Adipocyte (in vitro differentiated cells): ENCODE results near the gene SPATA21.
"Not testable (repeated sequence)": the region's sequence is repeated elsewhere in the genome, so short reads cannot be mapped to it uniquely, and the experiment has no call there.

ENCODE experiments used
- DNase-seq: peaks from one replicate; pipeline ENCODE4 v3.0.0-alpha.2; 2015; ENCODE audit warnings: low read depth
- H3K27me3 ChIP-seq: replicated peaks from 2 replicates; pipeline ENCODE4 v1.7.0; 2013; ENCODE audit warnings: mild to moderate bottlenecking, low read length, moderate library complexity; ENCODE audit not compliant: control insufficient read depth, insufficient read depth
- H3K36me3 ChIP-seq: 2 replicates; pipeline ENCODE4 v1.7.0; 2013; ENCODE audit warnings: low read length, mild to moderate bottlenecking, moderate library complexity; ENCODE audit not compliant: control insufficient read depth, insufficient read depth, severe bottlenecking
- H3K4me1 ChIP-seq: 2 replicates; pipeline ENCODE4 v1.7.0; 2013; ENCODE audit warnings: mild to moderate bottlenecking, low read length, moderate library complexity; ENCODE audit not compliant: control insufficient read depth, insufficient read depth
- H3K4me3 ChIP-seq: 2 replicates; pipeline ENCODE4 v1.7.0; 2013; ENCODE audit warnings: mild to moderate bottlenecking, low read length, moderate library complexity
- H3K9ac ChIP-seq: 2 replicates; pipeline ENCODE4 v1.7.0; 2013; ENCODE audit warnings: mild to moderate bottlenecking, low read length, moderate library complexity
- H3K9me3 ChIP-seq: 2 replicates; pipeline ENCODE4 v1.7.0; 2013; ENCODE audit warnings: mild to moderate bottlenecking, low read length, moderate library complexity; ENCODE audit not compliant: control insufficient read depth

The SPATA21 gene

GRCh38 chr1:16374266-16374665 is 63.0 kb downstream of the SPATA21 start:
- no peaks in the 10 kb centered on the region for H3K9me3 ChIP-seq
- no peak for DNase-seq
- no peaks in the 10 kb centered on the region for H3K36me3 ChIP-seq
- H3K27me3 ChIP-seq: no peaks in the 10 kb centered on the region
- peaks cover 42% of the 10 kb centered on the region for H3K4me1 ChIP-seq
- H3K4me3 ChIP-seq: no peak overlapping the region
- H3K9ac ChIP-seq: no peak overlapping the region

- H3K9ac ChIP-seq: peak overlapping the region; percentile 7
- H3K36me3 ChIP-seq: no peaks in the 10 kb centered on the region
- H3K4me1 ChIP-seq: peaks cover 52% of the 10 kb centered on the region
- no peaks in the 10 kb centered on the region for H3K9me3 ChIP-seq
- no peak overlapping the region for H3K4me3 ChIP-seq
- DNase-seq: peak; percentile 60
- H3K27me3 ChIP-seq: no peaks in the 10 kb centered on the region
These were observed 64.5 kb downstream of the SPATA21 start for GRCh38 chr1:16372535-16373285.

- no peaks in the 10 kb centered on the region for H3K9me3 ChIP-seq
- DNase-seq: peak; percentile 63
- peaks cover 52% of the 10 kb centered on the region for H3K4me1 ChIP-seq
- no peak overlapping the region for H3K4me3 ChIP-seq
- H3K36me3 ChIP-seq: no peaks in the 10 kb centered on the region
- no peak overlapping the region for H3K9ac ChIP-seq
- no peaks in the 10 kb centered on the region for H3K27me3 ChIP-seq
These were observed 65.5 kb downstream of the SPATA21 start for GRCh38 chr1:16371725-16372124.

- H3K9ac ChIP-seq: no peak overlapping the region
- H3K27me3 ChIP-seq: no peaks in the 10 kb centered on the region
- DNase-seq: no peak
- no peaks in the 10 kb centered on the region for H3K36me3 ChIP-seq
- no peaks in the 10 kb centered on the region for H3K9me3 ChIP-seq
- H3K4me3 ChIP-seq: no peak overlapping the region
- H3K4me1 ChIP-seq: peaks cover 50% of the 10 kb centered on the region
These were observed 67.4 kb downstream of the SPATA21 start for GRCh38 chr1:16369821-16370220.

GRCh38 chr1:16367968-16368890 is 69.0 kb downstream of the SPATA21 start:
- H3K36me3 ChIP-seq: no peaks in the 10 kb centered on the region
- H3K9me3 ChIP-seq: no peaks in the 10 kb centered on the region
- peaks cover 44% of the 10 kb centered on the region for H3K4me1 ChIP-seq
- peak; percentile 53 for DNase-seq
- H3K4me3 ChIP-seq: peak overlapping the region; percentile 96
- peak overlapping the region; percentile 93 for H3K9ac ChIP-seq
- H3K27me3 ChIP-seq: no peaks in the 10 kb centered on the region

- peak; percentile 96 for DNase-seq
- H3K36me3 ChIP-seq: no peaks in the 10 kb centered on the region
- peaks cover 37% of the 10 kb centered on the region for H3K4me1 ChIP-seq
- no peaks in the 10 kb centered on the region for H3K9me3 ChIP-seq
- peak overlapping the region; percentile 93 for H3K9ac ChIP-seq
- H3K27me3 ChIP-seq: no peaks in the 10 kb centered on the region
- peak overlapping the region; percentile 96 for H3K4me3 ChIP-seq
These were observed 69.8 kb downstream of the SPATA21 start for GRCh38 chr1:16367258-16367967.

- H3K9ac ChIP-seq: peak within 1 kb of the TSS; percentile 93
- no peaks in the 10 kb centered on the region for H3K9me3 ChIP-seq
- H3K27me3 ChIP-seq: no peaks in the 10 kb centered on the region
- peak within 1 kb of the TSS; percentile 96 for H3K4me3 ChIP-seq
- no peaks in the 10 kb centered on the region for H3K36me3 ChIP-seq
- H3K4me1 ChIP-seq: peaks cover 31% of the 10 kb centered on the region
- peak; percentile 100 for DNase-seq
These were observed 70.4 kb downstream of the SPATA21 start, which contains the start of gene SZRD1 for GRCh38 chr1:16366722-16367257. TSS of gene SZRD1 (plus strand) at chr1:16367242. CDS start at chr1:16367258, 16 bp downstream.

- H3K27me3 ChIP-seq, H3K36me3 ChIP-seq, H3K9me3 ChIP-seq, H3K4me3 ChIP-seq, DNase-seq, H3K9ac ChIP-seq: not testable (repeated sequence)
- peaks cover 28% of the 10 kb centered on the region for H3K4me1 ChIP-seq
These were observed 72.1 kb downstream of the SPATA21 start for GRCh38 chr1:16365146-16365498.

GRCh38 chr1:16356867-16357266 is 80.4 kb downstream of the SPATA21 start:
- Histone ChIP-seq H3K36me3 (no peaks in the 10 kb centered on the region), H3K4me1 (peaks cover 7% of the 10 kb centered on the region), H3K9me3 (no peaks in the 10 kb centered on the region), H3K9ac (no peak overlapping the region), H3K4me3 (no peak overlapping the region), H3K27me3 (no peaks in the 10 kb centered on the region)
- no peak for DNase-seq

GRCh38 chr1:16354619-16355018 is 82.6 kb downstream of the SPATA21 start:
- H3K9me3 ChIP-seq: no peaks in the 10 kb centered on the region
- no peaks in the 10 kb centered on the region for H3K36me3 ChIP-seq
- no peak for DNase-seq
- peaks cover 18% of the 10 kb centered on the region for H3K4me1 ChIP-seq
- H3K27me3 ChIP-seq: no peaks in the 10 kb centered on the region
- no peak overlapping the region for H3K9ac ChIP-seq
- H3K4me3 ChIP-seq: no peak overlapping the region
